C4-2B (cell line): ENCODE data around the gene CHURC1.

ENCODE experiments used
- ZFX ChIP-seq: fragments of 450-650 bp; IDR thresholded peaks from 2 replicates; pipeline ENCODE4 v1.6.1; 2017
- TF ChIP-seq, protein P1 (sequence below): fragments of 450-650 bp; conservative IDR thresholded peaks from 2 replicates; pipeline ENCODE4 v1.5.1; 2017; ENCODE audit warnings: mild to moderate bottlenecking

GRCh38 chr14:64938972-64939816 is 24.9 kb downstream of the CHURC1 start:
- TF ChIP-seq, protein P1, sequence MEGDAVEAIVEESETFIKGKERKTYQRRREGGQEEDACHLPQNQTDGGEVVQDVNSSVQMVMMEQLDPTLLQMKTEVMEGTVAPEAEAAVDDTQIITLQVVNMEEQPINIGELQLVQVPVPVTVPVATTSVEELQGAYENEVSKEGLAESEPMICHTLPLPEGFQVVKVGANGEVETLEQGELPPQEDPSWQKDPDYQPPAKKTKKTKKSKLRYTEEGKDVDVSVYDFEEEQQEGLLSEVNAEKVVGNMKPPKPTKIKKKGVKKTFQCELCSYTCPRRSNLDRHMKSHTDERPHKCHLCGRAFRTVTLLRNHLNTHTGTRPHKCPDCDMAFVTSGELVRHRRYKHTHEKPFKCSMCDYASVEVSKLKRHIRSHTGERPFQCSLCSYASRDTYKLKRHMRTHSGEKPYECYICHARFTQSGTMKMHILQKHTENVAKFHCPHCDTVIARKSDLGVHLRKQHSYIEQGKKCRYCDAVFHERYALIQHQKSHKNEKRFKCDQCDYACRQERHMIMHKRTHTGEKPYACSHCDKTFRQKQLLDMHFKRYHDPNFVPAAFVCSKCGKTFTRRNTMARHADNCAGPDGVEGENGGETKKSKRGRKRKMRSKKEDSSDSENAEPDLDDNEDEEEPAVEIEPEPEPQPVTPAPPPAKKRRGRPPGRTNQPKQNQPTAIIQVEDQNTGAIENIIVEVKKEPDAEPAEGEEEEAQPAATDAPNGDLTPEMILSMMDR, result no peak
- TF ChIP-seq ZFX, result no peak
